Stimulated activated CD4-positive, alpha-beta T cell treated with anti-CD3 and anti-CD28 coated beads, Interleukin-4, amount 100 ng/mL, for 48 hours (primary cell): ENCODE measurements around the gene VPS41.

Source experiments
- DNase-seq, 2 donors: peaks; one replicate each; pipeline ENCODE4 v3.0.0-alpha.2; 2020; ENCODE audit warnings: low read depth in 2 of 2

The VPS41 gene

GRCh38 chr7:38806912-38807311 lies 102.1 kb downstream of the VPS41 start:
- no peak for DNase-seq

GRCh38 chr7:38801786-38802185 lies 107.2 kb downstream of the VPS41 start:
- no peak for DNase-seq

GRCh38 chr7:38798552-38799267 lies 110.3 kb downstream of the VPS41 start:
- DNase-seq = no peak

- DNase-seq = peak; percentile 14 to 22
Measured at GRCh38 chr7:38796626-38797501, 112.1 kb downstream of the VPS41 start.

GRCh38 chr7:38795593-38795992 lies 113.4 kb downstream of the VPS41 start:
- no peak for DNase-seq

GRCh38 chr7:38781991-38782390 lies 127.0 kb downstream of the VPS41 start:
- DNase-seq = no peak

GRCh38 chr7:38777609-38778008 lies 131.4 kb downstream of the VPS41 start:
- no peak for DNase-seq

- no peak for DNase-seq
Measured at GRCh38 chr7:38775506-38776175, 133.3 kb downstream of the VPS41 start.

- DNase-seq = no peak
Measured at GRCh38 chr7:38773430-38773829, 135.6 kb downstream of the VPS41 start.

- no peak for DNase-seq
Measured at GRCh38 chr7:38760226-38760625, 148.8 kb downstream of the VPS41 start.

GRCh38 chr7:38759028-38759427 lies 150.0 kb downstream of the VPS41 start:
- DNase-seq = no peak

GRCh38 chr7:38757931-38758330 lies 151.1 kb downstream of the VPS41 start:
- DNase-seq = no peak

- DNase-seq = no peak
Measured at GRCh38 chr7:38756521-38756920, 152.5 kb downstream of the VPS41 start.

- DNase-seq = no peak
Measured at GRCh38 chr7:38753347-38753746, 155.6 kb downstream of the VPS41 start.

GRCh38 chr7:38751416-38751815 lies 157.6 kb downstream of the VPS41 start:
- no peak for DNase-seq

GRCh38 chr7:38748056-38748610 lies 160.9 kb downstream of the VPS41 start:
- DNase-seq = no peak

GRCh38 chr7:38746438-38746837 lies 162.6 kb downstream of the VPS41 start:
- no peak for DNase-seq

- no peak for DNase-seq
Measured at GRCh38 chr7:38744746-38745145, 164.2 kb downstream of the VPS41 start.

- DNase-seq = no peak
Measured at GRCh38 chr7:38743899-38744298, 165.1 kb downstream of the VPS41 start.

GRCh38 chr7:38740041-38740440 lies 168.9 kb downstream of the VPS41 start:
- DNase-seq = no peak

GRCh38 chr7:38736138-38736537 lies 172.9 kb downstream of the VPS41 start:
- no peak for DNase-seq

GRCh38 chr7:38731215-38731614 lies 177.8 kb downstream of the VPS41 start:
- no peak for DNase-seq
